Measurements from ENCODE around the gene BCKDK.
"Not testable (repeated sequence)": the region's sequence is repeated elsewhere in the genome, so short reads cannot be mapped to it uniquely, and the experiment has no call there.

The BCKDK gene

DNA sequence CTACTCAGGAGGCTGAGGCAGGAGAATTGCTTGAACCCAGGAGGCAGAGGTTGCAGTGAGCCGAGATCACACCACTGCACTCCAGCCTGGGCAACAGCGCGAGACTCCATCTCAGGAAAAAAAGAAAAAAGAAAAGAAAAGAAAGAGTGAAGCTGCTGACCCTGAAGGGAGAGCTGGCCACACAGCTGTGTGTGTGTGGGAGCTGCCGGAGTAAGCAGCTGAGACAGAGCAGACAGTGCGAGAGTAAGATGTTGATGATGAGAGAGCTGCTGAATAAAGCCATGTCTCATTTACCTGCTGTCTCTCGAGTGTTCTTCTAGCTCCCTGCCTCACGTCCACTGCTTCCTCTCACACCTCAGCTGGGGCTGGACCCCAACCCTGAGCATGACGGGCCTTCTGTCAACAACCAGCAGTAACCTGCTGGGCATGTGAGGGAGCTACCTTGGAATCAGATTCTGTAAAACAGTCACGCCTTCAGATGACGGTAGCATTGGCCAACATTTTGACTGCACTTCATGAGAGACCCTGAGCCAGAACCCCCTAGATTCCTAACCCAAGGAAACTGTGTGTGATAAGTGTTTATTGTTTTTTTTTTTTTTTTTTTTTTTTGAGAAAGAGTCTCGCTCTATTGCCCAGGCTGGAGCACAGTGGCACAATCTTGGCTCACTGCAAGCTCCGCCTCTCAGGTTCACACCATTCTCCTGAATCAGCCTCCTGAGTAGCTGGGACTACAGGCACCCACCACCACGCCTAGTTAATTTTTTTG lies 7.1 kb upstream of the BCKDK start:
- DNase-seq: not testable (repeated sequence)

GRCh38 chr16:31105677-31106213 lies 2.4 kb upstream of the BCKDK start:
- peak; percentile 93 for DNase-seq

DNA sequence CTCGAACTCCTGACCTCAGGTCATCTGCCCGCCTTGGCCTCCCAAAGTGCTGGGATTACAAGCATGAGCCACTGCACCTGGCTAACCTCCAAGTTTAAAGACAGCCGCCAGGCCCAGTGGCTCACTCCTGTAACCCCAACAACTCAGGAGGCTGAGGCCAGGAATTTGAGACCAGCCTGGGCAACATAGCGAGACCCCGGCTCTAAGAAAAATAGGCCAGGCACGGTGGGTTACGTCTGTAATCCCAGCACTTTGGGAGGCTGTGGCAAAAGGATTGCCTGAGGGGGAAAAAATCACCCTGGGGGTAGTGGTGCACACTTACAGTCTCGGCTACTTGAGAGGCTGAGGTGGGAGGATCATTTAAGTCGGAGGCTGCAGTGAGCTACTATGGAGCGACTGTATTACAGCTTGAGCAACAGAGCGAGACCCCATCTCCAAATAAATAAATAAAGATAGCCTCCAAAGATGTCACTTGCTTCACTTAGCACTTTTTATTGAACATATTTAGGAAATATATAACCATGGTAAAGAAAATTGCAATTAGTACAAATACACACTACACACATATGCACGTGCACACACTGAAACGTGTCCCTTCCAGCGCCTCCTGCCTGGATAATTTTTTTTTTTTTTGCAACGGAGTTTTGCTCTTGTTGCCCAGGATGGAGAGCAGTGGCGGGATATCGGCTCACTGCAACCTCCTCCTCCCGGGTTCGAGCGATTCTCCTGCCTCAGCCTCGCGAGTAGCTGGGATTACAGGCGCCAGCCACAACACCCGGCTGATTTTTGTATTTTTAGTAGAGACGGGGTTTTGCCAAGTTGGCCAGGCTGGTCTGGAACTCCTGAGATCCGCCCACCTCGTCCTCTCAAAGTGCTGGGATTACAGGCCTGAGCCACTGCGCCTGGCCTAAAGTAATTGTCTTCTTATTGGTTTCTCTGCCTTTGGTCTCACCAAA lies 1.4 kb upstream of the BCKDK start:
- DNase-seq: no peak

- no peak for DNase-seq
Observed at GRCh38 chr16:31107465-31107867, 720 bp upstream of the BCKDK start.

- DNase-seq: no peak
Observed at GRCh38 chr16:31108794-31109558, 790 bp downstream of the BCKDK start.

- DNase-seq: no peak
Observed at GRCh38 chr16:31109622-31110021, 1.4 kb downstream of the BCKDK start.

- DNase-seq: no peak
Observed at GRCh38 chr16:31110106-31111034, 2.2 kb downstream of the BCKDK start.

GRCh38 chr16:31111881-31112466 lies 3.8 kb downstream of the BCKDK start:
- no peak for DNase-seq

GRCh38 chr16:31112711-31113110 lies 4.5 kb downstream of the BCKDK start:
- DNase-seq: no peak

- peak; percentile 65 for DNase-seq
Observed at GRCh38 chr16:31113121-31114120, 5.2 kb downstream of the BCKDK start.

GRCh38 chr16:31114468-31114867 lies 6.3 kb downstream of the BCKDK start:
- DNase-seq: no peak

DNA sequence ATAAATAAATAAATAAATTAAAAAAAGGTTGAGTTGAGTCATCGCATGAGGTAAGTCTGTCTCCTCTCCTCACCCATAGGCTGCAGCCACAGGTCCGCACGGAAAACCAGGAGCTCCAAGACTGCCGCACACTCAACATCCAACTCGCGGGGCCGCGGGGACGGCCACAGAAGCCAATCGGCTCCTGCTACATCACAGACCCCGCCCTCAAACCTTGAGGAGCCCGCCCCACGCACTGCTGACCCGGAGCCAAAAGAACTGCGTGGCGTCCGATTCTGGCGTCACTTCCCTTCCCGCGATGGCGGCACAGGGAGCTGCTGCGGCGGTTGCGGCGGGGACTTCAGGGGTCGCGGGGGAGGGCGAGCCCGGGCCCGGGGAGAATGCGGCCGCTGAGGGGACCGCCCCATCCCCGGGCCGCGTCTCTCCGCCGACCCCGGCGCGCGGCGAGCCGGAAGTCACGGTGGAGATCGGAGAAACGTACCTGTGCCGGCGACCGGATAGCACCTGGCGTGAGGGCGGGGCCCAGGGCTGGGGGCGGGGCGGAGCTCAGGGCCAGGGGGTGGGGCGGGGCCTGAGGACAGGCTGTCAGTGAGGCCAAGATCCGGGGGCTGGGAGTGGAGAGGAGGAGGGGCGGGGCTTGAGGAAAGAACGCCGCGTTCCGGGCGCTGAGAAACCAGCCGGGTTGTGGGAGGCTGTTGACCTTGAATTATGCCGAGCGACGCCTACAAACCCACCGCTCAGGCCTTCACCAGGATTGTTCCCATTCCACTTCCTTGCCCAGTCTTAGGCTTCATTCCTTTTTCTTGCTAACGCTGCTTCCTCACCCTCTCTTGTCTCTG lies 9.4 kb downstream of the BCKDK start, which contains the start of gene KAT8:
Gene KAT8, plus strand, starts transcription at position 281 of the 839 bp plus-strand sequence. Its CDS starts 18 bp downstream, at position 299.
- DNase-seq: peak; percentile 100

DNA sequence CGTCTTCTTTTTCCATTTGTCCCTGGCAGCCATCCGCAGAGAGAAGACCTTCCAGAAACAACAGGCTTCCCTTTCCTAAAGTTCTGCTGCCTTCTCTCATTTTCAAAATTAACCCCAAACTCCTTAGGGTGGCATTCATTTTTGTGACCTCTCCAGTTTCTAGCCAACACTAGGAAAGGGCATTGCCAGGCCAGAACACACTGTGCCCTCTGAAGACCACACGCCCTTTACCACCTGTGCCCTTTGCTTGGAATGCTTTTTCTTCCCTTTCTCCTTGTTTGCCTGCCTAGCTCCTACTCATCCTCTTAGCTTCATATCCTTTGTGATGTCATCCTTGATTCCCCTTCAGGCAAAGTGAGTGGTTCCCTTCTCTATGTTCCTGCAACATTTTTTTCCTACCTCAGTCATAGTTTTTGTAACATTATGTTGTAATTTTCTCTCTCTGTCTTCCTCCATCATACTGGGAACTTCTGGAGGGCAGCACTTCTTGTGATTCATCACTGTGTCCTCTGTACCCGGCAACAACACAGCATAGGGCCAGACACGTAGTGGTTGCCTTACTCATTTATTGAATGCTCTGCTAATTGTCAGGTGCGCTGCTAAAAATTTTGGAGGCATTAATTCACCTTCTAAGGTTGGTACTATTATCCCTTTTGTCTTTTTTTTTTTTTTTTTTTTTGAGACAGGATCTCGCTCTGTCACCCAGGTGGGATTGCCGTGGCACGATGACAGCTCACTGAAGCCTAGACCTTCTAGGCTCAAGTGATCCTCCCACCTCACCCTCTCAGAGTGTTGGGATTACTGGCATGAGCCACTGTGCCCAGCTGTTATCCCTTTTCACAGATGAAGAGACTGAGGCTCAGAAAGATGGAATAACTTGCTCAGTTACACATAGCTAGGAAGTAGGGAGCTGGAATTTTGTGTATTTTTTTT lies 10.3 kb downstream of the BCKDK start:
- DNase-seq: peak; percentile 7

DNA sequence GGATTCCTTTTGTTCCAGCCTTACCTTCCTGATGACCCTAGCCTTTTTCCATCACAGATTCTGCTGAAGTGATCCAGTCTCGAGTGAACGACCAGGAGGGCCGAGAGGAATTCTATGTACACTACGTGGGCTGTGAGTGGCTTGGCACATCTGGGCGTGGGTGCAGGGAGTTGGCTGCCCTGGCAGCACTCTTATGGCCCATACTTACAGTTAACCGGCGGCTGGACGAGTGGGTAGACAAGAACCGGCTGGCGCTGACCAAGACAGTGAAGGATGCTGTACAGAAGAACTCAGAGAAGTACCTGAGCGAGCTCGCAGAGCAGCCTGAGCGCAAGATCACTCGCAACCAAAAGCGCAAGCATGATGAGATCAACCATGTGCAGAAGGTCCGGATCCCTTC lies 11.9 kb downstream of the BCKDK start:
- no peak for DNase-seq

GRCh38 chr16:31125844-31126243 lies 17.7 kb downstream of the BCKDK start:
- DNase-seq: no peak

DNA sequence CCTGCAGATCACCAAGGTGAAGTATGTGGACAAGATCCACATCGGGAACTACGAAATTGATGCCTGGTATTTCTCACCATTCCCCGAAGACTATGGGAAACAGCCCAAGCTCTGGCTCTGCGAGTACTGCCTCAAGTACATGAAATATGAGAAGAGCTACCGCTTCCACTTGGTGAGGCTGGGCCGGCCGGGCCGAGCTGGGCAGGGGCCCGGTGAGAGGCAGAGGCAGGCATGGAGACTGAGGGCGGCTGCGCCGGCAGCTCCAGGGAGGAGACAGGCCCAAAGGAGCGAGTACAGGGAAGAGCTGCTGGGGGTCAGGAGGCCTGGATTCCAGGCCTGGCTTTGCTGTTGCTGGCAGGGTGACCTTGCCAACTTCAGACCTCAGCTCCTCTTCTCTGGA lies 19.0 kb downstream of the BCKDK start:
- DNase-seq: no peak

DNA sequence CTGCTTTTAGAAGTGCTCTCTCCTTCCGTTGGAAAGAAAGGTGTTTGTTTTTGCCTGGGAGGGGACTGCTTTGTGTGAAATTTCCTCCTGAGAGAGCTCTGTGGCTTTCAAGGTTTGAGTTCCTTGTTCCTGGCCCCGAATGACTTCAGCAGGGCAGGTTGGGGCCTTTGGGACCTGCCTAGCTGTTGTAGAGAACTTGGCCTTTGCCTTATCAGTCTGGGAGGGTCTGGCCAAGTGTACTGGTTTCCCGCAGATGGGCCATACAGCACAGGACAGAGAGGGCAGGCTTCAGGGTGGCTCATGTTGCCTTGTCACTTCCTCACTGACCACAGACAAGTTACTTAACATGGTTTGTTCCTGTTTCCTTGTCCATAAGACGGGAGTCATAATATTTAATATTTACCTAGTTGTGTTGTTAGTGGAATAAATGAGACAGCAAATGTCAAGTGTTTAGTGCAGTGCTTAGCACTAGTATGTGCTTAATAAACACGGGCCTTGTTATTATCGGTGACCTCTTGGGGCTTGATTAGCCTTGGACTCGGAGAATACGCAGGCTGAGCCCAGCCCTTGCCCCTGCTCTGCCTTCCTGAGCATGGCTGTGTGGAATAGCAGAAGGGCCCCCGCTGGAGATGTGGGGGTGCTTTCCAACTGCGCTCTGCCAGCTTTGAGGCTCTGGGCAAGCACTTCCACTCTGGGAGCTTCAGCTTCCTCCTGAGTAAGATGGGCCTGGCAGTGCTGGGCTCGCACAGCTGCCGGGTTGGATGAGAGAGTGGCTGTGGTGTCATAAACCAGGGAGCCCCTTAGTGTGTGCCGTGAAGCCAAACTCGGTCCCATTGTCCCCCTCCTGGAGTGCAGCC lies 20.8 kb downstream of the BCKDK start:
- peak; percentile 97 for DNase-seq
